Fibroblast of skin of left quadriceps (primary cell): Measurements from ENCODE around the gene E4F1.

Experiments
- DNase-seq, 2 experiments: peaks; one replicate each; pipeline ENCODE4 v3.0.0-alpha.2; 2013; ENCODE audit warnings: low read depth in 2 of 2

The E4F1 gene, protein sequence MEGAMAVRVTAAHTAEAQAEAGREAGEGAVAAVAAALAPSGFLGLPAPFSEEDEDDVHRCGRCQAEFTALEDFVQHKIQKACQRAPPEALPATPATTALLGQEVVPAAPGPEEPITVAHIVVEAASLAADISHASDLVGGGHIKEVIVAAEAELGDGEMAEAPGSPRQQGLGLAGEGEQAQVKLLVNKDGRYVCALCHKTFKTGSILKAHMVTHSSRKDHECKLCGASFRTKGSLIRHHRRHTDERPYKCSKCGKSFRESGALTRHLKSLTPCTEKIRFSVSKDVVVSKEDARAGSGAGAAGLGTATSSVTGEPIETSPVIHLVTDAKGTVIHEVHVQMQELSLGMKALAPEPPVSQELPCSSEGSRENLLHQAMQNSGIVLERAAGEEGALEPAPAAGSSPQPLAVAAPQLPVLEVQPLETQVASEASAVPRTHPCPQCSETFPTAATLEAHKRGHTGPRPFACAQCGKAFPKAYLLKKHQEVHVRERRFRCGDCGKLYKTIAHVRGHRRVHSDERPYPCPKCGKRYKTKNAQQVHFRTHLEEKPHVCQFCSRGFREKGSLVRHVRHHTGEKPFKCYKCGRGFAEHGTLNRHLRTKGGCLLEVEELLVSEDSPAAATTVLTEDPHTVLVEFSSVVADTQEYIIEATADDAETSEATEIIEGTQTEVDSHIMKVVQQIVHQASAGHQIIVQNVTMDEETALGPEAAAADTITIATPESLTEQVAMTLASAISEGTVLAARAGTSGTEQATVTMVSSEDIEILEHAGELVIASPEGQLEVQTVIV

DNA sequence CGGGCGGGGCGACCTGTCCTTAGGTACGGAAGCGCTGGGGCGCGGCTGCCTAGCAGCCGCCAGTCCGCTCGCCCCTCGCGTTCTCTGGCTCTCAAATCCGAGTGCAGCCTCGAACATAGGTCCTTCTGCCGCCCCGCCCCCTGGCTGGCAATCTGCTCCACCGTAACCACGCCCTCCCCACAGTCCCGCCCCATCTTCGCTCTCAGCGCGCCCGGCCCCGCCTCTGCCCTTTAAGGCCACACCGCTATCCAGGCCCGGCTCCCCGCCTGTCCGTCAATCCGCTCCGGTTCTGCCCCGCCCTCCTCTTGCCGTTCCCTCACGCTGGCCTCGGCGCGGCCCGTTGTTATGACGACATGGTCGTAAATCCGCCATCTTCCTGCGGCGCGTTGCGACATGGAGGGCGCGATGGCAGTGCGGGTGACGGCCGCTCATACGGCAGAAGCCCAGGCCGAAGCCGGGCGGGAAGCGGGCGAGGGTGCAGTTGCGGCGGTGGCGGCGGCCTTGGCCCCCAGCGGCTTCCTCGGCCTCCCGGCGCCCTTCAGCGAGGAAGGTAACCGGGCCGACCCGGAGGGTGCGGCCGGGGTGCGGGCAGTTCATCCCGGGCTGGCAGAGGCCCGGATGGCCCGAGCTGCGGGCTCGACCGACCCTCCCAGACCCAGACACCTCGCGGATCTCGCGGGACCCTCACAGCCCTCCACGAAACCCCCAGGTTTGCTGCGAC is at the start of gene E4F1:
E4F1 (plus strand) TSS at position 371 of the 721 bp plus-strand sequence; CDS start at position 394, 23 bp downstream.
- DNase-seq = peak; percentile 97 to 98

DNA sequence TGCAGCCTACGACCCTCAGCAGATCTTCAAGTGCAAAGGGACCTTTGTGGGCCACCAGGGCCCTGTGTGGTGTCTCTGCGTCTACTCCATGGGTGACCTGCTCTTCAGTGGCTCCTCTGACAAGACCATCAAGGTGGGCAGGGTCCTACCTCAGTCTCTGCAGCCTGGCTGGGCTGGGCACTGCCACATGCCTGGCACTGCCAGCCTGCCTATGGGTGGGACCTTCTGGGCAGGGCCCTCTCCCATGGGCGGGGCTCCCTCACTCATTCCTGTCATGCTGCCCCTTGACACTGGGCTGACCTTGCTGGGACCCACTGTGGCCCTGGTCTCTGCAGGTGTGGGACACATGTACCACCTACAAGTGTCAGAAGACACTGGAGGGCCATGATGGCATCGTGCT is 49.5 kb upstream of the E4F1 start:
- DNase-seq = no peak

DNA sequence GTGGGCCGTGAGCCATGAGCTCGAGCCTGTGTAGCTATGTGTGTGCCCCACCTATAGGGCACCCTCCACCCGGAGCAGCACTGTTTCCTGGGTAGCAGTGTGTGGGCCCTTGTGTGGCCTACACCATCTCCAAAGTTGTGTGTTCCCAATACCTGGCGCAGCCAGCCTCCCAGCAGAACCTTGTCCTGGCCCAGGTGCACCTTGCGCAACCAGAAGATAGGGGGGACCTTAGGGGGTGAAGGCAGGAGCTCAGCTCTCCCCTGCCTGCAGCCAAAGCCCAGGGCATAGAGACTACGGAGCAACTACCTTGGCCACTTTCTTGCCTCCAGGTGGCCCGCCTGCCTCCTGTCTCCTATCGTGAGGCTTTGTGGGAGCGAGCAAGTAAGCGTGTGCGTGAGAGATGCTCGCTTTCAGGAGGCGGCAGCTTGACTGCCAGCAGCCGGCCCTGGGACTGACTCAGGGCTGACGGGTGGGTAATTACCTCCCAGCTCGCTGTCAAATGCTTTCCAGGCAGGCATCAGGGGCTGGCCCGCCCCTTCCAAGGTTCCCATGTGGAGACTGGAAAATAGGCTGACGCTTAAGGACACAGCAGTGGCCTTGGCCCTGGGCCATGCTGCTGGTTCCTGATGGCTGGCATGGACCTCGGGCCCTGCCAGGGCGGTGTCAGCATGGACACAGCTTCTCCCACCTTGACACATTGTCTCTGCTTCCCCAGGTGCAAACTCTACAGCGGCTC is 48.8 kb upstream of the E4F1 start:
- DNase-seq = no peak

DNA sequence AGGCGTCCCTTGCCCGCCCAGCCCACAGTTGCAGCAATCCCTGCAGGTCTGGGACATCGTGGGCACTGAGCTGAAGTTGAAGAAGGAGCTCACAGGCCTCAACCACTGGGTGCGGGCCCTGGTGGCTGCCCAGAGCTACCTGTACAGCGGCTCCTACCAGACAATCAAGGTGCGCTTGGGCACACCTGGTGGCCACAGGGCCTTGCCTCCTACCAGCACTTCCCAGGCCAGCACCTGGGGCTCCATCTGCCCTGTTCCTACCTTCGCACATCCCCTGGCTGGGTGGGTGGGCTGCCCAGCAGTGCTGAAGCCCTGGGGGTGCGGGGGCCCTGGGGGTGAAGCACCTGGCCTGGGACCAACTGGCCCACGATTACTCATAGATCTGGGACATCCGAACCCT is 47.9 kb upstream of the E4F1 start:
- DNase-seq = no peak

DNA sequence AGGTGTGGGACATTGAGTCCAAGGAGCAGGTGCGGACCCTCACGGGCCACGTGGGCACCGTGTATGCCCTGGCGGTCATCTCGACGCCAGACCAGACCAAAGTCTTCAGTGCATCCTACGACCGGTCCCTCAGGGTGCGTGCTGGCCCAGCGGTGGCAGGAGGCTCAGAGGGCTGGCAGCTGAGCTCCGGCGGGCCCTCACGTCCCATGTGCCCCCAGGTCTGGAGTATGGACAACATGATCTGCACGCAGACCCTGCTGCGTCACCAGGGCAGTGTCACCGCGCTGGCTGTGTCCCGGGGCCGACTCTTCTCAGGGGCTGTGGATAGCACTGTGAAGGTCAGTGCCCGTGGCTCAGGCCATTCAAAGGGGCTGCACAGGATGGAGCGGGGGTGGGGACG is 47.3 kb upstream of the E4F1 start:
- no peak for DNase-seq

DNA sequence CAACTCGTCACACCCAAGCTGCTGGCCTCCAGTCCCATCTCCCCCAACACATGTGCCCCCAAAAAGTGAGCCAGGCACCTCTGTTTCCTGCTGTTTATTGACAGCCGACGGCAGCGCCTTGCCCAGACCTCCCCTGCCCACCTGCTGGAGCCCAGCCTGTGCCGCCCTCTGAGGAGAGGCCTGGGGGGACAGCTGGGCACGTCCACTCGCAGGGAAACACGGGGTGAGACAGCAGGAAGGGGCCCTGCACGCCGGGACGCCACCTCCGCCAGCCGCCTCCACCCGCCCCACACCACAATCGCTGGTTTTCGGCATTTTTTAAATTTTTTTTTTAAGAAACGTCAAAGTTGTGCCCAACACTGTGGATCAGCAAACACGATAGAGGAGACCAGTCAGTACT is 46.3 kb upstream of the E4F1 start:
- DNase-seq = no peak

DNA sequence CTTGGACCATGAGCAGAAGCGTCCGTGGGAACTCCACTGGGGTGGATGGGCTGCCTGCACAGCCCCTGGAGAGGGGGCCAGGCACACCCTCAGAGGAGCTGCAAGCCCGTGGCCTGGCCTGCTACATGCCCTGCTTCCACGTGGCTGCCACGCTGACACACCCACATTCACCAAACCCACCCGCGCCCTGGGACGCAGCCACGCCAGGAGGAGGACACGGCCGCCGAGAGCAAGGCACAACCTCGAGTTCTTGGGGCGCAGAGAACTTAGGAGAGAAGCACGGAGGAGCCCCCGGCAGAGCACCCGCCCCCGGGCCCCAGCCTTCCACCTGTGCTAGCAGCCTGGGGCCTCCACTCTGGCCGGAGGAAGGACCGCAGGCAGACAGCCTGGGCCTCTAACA is 45.8 kb upstream of the E4F1 start:
- DNase-seq = no peak

DNA sequence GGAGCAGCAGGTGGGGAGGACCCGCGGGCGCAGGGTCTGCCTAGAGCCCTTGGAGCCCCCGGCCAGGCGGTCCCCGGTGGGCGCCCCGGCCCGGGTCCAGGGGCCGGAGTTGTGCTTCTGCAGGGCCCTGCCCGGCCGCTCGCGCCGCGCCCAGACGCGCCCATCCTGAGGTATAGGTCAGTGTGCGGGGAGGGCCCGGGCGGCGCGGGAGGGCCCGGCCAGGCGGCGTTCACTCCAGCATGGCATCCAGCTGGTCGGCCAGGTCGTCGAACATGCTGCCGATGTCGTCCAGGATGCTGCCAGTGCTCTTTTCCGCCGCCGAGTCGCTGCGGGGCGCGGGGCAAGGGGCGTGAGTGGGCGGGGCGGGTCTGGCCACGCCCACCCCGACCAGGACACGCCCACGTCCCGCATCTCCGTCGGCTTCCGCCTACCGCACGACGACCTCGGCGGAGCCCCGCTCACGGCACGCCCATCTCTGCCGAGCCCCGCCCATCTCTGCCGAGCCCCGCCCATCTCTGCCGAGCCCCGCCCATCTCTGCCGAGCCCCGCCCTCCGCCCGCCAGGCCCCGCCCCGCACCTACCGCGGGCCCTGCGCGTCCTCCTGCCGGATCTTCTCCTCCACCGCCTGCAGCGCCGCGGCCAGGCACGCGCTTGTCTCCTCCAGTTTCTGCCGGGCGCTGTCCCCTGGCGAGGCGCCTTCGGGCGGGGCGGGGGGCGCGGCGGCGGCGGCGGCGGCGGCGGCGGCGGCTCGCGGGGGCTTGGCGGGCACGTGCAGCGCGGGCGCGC is 44.9 kb upstream of the E4F1 start:
- no peak for DNase-seq

DNA sequence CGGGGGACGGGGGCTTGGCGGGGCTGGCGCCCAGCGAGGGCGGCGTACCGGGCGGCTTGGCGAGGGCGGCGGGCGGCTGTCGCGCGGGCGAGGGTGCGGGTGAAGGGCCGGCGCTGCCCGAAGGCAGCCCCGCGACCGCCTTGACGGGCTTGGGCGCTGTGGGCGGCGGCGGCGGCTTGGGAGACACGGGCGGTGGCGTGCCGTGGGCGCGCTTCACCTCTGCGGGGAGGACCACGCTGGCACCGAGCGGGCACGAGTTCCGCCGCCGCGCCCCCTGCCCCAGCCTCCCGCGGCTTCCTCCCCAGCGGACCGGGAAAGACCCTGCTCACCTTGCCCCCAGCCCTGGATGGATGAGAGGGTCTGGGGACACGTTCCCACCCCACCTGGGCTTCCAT is 44.3 kb upstream of the E4F1 start:
- no peak for DNase-seq

DNA sequence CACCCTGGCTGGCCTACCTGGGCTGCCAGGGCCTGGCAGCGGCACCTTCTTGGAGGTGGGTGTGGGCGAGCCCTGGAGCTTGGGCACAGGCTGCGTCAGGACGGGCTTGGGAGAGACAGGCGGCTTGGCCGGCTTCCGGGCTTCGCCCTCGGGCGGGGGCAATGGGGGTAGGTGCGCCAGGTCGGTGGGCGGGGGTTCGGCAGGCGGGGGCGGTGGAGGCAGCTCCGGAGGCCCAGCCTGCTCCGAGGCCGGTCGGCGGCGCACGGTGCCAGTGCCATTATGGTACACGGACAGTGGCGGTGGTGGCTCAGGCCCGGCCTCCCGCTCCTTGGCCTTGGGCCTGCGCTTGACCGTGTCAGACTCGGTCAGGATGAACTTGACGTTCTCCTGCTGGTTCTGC is 43.8 kb upstream of the E4F1 start:
- no peak for DNase-seq

DNA sequence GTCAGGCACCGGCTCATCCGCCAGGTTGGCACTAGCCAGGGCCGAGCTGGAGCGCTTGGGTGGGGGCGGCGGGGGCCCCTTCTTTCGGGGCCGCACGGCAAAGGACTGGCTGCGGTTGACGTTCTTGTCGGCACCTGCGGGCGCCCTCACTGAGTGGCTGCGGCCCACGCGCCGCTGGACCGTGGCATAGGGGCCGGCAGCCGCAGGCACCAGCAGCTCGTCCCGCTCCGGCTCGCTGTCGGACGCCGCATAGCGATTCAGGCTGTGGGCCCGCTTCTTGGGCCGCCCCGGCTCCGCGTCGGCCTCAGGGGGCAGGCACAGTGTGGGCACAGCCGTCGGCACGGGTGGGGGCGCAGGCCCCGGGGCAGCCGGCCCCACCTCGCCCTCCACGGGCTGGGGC is 42.9 kb upstream of the E4F1 start:
- DNase-seq = no peak

DNA sequence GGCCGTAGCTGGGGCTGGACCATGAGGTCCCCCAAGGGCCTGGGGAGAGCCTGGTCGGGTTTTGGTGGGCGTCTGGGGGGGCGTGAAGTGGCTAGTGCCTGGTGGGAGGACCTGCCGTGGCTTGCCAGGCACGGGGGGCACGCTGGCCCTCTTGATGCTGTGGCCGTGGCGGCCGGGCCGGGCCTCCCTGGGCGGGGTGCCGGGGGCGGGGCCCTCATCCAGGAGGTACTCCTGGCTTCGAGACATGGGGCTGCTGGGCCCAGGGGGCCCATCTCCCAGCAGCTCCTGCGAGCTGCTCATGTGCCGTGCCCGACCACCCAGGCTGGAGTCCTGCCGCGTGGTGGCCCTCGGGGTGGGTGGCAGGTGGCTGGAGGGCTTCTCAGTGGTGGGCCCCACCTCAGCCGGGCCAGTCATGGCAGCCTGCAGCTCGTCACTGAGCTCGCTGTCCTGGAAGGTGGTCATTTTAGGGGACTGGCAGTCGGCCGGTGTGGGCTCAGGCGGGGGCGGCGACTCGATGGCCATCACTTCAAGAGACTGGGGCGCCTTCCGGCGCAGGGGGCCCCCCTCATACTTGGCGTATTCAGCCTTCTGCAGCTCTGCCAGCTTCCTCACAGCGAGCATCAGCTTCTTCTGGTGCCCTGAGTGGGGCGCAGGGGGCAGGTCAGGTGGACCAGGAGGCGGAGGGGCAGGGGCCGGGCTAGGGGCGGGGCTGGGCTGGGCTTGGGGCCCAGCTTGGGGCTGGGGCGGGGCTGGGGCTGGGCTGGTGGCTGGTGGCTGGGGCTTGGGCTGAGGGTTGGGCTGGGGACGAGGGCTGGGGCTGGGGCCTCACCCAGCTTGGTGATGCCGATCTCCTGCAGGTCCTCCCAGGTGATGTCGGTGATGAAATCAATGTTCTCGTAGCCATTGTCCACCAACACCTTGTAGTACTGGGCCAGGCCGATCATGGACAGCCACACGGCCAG is 42.1 kb upstream of the E4F1 start:
- no peak for DNase-seq

DNA sequence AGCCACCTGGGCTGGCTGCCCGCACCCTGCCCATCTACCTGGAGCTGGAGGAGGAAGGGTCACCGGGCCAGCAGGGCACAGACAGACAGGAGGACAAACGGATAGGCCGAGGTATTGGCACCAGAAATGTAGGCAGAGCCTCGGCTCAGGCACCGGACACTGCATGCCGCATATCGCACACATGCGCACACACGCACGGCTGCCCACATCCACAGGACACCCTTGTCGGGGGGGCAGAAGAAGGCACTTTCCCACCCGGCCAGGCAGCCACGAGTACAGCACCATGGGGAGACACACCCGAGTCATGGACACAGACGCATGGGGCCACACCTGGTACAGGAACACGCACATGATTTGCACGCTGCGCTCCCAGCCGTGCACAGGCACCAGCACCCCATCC is 41.4 kb upstream of the E4F1 start:
- DNase-seq = no peak

DNA sequence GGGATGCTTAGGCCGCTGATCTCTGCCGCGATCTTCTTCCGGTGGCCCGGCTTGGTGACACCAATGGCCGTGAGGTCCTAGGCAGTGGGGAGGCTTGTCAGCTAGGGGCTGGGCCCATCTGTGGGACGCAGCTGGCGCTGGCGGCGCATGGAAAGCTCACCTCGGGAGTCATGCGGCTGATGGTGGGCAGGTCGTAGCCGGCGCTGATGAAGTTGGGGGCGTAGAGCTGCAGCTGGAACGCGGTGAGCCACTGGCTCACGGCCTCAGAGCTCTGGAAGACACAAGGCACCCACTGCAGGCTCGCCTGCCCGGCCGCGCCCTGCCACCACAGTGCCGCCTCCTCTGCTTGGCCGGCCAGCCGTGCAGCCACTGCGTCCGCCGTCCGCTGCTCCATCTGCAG is 39.7 kb upstream of the E4F1 start:
- DNase-seq = no peak

DNA sequence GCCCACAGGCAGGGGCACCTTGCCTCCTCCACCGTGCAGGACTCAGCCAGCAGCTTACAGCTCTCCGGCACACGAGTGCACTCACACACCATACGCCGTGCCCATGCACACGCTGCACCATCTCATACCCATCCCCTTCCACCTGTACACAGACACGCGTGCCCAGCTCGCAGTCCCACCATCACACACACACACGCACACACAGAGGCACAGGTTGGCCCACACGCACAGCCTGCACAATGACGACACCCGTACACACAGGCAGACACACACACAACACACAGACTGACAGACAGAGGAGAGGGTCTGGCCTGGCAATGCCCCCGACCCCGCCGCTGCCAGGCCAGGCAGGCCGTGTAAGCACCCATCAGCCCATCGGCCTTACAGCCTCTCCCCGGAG is 39.0 kb upstream of the E4F1 start:
- no peak for DNase-seq

DNA sequence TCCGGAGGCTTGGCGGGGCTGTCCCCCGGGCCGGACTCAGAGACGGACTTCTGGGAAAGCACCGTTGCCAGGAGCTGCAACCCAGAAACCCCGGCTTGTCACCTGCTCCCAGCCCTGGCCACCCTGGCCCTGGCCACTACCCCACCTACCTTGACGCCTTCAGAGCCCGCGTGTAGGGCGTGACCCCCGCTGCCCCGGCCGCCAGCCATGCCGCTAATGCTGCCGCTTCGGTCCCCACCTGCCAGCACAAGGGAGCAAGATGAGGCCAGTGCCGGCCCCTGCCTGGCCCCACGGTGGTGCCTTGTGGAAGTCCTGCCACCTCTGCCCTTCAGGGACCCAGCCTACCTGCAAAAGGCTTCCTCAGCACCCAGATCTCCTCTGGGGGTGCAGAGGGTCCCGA is 38.4 kb upstream of the E4F1 start:
- no peak for DNase-seq

DNA sequence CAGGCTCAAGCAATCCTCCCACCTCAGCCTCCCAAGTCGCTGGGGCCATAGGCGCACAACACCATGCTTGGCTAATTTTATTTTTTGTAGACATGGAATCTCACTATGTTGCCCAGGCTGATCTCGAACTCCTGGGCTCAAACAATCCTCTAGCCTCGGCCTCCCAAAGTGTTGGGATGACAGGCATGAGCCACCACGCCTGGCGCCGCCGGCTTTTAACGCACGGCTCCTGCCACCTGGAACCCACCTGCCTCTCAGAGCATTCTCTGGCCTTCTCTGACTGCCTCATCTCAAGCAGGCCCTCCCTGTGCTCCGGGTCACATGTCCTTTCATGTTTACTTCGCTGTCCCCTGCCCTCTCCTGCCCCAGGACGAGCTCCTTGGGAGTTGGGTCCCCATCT is 37.3 kb upstream of the E4F1 start:
- DNase-seq = no peak

DNA sequence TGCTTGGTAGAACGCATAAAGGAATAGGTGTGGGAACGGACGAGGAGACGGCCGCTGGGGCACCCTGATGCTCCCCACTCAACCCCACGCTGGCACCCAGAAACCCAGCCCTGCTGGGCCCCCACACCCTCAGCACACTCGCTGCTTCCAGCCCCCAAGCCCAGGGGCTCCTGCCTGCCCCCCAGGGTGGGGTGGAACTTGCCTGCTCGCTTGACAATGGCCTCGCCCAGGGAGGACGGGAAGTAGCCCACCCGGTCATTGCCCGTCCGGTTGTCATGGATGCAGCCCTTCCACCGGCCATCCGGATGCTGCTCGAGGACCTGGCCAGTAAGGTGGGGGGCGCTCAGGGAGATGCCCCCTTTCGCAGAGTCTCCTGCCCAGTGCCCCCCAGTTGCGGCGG is 36.9 kb upstream of the E4F1 start:
- DNase-seq = no peak

DNA sequence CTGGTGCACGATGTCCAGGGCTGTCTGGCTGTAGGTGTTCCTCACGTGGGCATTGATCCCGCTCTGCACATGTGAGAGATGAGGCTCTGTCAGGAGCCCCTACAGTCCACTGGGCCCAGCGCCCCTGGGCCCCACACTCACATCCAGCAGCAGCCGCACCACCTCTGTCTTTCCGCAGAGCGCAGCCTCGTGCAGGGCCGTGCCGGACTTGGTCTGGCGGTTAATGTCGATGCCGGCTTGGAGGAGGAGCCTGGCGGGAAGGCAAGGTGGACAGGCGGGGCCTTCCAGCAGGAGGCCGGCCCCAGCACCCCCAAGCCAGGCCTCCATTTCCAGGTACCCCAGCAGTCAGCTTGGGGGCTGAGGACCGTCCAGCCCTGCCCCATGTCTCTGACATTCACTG is 36.2 kb upstream of the E4F1 start:
- no peak for DNase-seq

DNA sequence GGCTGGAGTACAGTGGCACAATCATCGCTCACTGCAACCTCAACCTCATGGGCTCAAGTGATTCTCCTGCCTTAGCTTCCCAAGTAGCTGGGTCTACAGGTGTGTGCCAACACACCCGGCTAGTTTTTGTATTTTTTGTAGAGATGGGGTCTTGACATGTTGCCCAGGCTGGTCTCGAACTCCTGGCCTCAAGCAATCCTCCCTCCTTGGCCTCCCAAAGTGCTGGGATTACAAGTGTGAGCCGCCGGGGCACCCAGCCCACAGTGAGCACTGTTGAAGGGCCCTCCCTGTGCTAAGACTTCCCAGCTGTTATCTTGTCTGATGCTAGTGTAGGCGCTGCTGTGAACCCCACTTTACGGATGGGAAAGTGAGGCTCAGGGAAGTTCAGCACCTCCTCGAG is 35.0 kb upstream of the E4F1 start:
- DNase-seq = no peak
